Pulmonary artery endothelial cell (primary cell): ENCODE measurements around the gene INSIG2. TPM values are rescaled to one million over a fixed set of nuclear protein-coding genes. Genes with fewer than 3 reads are reported as not detected.
A peak's percentile ranks its signal among the peaks of the same experiment; 100 is the strongest.
"Not testable (repeated sequence)": the region's sequence is repeated elsewhere in the genome, so short reads cannot be mapped to it uniquely, and the experiment has no call there.

Source experiments
- DNase-seq: peaks from one replicate; pipeline ENCODE4 v3.0.0-alpha.2; 2011; ENCODE audit warnings: low read depth, low spot score
- total RNA-seq: library from RNA; depleted of rRNA; stranded (reverse); fragments of >200 nt; gene quantifications from 2 replicates; pipeline ENCODE4 v1.2.3, GENCODE V29; 2014

The INSIG2 gene
- total RNA-seq, 1 donor from 2014 or later: 23.9 TPM

- no peak for DNase-seq
Observed at GRCh38 chr2:118059919-118060478, 28.3 kb upstream of the INSIG2 start.

GRCh38 chr2:118061135-118061955, 26.9 kb upstream of the INSIG2 start:
- DNase-seq: no peak

GRCh38 chr2:118062048-118062447, 26.2 kb upstream of the INSIG2 start:
- no peak for DNase-seq

- DNase-seq: no peak
Observed at GRCh38 chr2:118062669-118063068, 25.6 kb upstream of the INSIG2 start.

GRCh38 chr2:118065015-118065706, 23.1 kb upstream of the INSIG2 start:
- DNase-seq: no peak

GRCh38 chr2:118065921-118066511, 22.3 kb upstream of the INSIG2 start:
- DNase-seq: no peak

- no peak for DNase-seq
Observed at GRCh38 chr2:118077636-118078247, 10.5 kb upstream of the INSIG2 start.

- DNase-seq: no peak
Observed at GRCh38 chr2:118078734-118079133, 9.5 kb upstream of the INSIG2 start.

GRCh38 chr2:118084491-118085089, 3.7 kb upstream of the INSIG2 start:
- no peak for DNase-seq

- DNase-seq: no peak
Observed at GRCh38 chr2:118085173-118086023, 2.9 kb upstream of the INSIG2 start.

- no peak for DNase-seq
Observed at GRCh38 chr2:118086024-118086633, 2.1 kb upstream of the INSIG2 start.

- peak; percentile 33 for DNase-seq
Observed at GRCh38 chr2:118089139-118089800, 999 bp downstream of the INSIG2 start.

- DNase-seq: no peak
Observed at GRCh38 chr2:118090387-118091139, 2.3 kb downstream of the INSIG2 start.

GRCh38 chr2:118091140-118091478, 2.8 kb downstream of the INSIG2 start:
- no peak for DNase-seq

- DNase-seq: no peak
Observed at GRCh38 chr2:118091631-118092030, 3.4 kb downstream of the INSIG2 start.

GRCh38 chr2:118094102-118094501, 5.8 kb downstream of the INSIG2 start:
- DNase-seq: not testable (repeated sequence)

GRCh38 chr2:118094503-118094902, 6.2 kb downstream of the INSIG2 start:
- no peak for DNase-seq

- DNase-seq: no peak
Observed at GRCh38 chr2:118095610-118096009, 7.3 kb downstream of the INSIG2 start.

GRCh38 chr2:118097657-118098056, 9.4 kb downstream of the INSIG2 start:
- no peak for DNase-seq
